A549 treated with AZD9567 at 1 μM for 4 hours (cell line): Measurements from ENCODE around the gene CLIP3. TPM values are rescaled to one million over a fixed set of nuclear protein-coding genes. Genes with fewer than 3 reads are reported as not detected.

Experiments
- total RNA-seq: library from RNA; stranded (reverse); fragments of 200-300 nt; extraction: Qiagen RNA extraction; gene quantifications from 5 replicates; pipeline ENCODE4 v1.2.3, GENCODE V29; 2022; ENCODE audit not compliant: insufficient read depth

The CLIP3 gene
- 1.0 to 1.4 TPM (median 1.2 TPM) in 4 of 5 replicates, not detected in the other for total RNA-seq

DNA sequence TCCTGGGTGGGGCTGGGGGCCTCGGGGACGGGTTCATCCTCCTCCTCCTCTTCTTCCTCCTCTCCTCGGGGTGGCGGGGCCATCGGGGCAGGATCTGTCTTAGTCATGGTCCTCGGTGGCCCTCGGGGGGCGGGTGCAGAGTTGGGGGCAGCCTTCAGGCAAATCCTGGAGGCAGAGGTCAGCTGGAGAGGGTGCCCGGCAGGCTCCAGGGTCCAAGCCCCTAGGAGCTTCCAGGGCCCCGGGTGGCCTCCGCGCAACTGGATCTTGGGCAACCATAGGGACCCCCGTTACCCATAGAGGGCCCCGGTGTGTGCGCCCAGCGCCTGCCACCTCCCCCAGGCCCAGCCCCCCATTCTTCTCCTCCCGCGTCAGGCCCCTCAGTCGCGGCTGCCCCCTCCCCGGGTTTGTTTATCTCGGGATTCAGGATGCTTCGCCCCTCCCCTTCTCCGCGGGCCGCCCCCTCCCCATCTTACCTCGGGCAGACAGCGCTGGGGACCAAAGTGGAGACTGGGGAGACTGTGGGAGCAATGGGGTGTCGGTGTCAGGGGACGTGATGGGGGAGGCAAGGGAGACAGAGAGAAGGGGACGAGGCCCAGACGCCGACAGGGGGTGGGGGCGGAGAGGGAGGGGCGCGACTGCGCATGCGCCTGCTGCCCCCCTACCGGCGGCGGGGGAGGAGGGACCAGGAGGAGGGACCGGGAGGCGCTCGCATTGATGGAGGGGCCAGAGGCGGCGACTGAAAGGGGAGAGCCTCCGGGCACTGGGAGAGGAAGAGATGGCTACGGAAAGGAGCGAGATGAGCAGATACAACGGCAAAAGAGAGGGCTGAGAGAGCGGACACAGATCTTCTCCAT is at the start of gene CLIP3:
Gene CLIP3, minus strand, starts transcription at position 623 of the 854 bp plus-strand sequence. Its CDS starts 516 bp downstream, at position 107.

DNA sequence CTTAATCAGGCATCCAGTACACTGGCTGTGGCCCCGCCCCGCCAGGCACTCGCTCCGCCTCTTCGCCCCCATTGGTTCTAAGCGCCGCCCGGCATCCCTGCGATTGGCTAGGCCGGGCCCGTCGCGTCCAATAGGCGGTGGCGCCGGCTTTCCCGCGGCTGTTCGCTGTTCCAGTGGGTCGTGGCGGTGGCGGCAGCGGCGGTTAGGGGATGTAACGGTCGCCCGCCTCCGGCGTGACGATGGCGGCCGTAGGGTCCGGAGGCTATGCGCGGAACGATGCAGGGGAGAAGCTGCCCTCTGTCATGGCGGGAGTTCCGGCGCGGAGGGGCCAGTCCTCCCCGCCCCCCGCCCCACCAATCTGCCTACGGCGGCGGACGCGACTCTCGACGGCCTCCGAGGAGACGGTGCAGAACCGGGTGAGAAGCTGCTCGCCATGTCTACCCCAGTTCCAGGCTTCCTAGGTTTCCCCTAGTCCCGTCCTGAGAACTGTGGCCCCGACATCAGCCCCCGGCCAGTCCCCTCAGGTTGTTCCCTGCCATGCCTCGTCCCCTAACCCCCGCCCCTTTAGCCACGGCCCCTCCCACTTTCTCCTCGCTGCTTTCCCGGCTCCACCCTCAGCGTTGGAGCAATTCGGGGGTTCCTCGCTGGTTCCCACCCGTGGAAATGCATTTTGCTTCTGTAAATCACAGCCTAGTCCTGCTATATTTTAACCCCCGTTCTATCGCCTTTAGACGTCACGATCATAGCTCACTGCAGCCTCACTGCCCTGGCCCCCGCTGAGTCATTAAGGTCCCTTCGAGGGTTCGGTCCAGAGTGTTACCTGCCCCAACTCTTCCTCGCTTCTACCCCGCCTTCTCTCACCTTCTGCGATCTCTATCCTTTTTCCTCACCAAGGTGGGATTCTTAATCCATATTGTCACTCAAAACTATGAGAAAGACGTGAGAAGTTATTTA is 22.3 kb upstream of the CLIP3 start, which contains the start of gene WDR62:
Gene WDR62, plus strand, starts transcription at position 165 of the 954 bp plus-strand sequence. Its CDS starts 75 bp downstream, at position 240.

DNA sequence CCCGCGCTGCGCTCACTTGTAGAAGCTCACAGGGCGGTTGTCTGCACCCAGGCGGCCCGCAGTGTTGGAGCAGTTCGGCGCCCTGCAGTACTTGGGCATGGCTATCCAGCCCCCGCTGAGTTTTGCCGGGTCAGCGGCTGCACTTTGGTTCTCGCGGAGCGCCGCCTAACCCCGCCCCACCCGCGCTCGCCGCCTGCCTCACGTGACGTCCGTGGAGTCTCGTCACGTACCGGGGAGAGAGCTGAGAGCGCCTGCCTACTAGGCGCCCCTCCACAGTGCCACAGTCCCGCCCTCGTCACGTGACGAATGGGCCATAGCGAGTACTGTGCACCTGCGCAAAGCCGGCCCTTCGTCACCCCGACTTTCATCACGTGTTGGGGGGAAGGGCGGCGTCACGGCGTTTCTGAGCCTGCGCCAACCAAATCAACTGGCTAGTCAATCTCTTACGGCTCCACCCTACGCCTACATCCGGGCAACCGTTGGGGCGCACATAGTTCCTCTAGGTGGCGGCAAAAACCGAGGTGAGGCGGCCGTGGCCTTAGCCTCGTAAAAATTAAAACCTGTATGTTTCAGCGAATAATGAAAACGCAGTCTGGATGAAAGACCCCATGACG is 21.6 kb upstream of the CLIP3 start, which contains the start of gene THAP8:
Gene THAP8, minus strand, starts transcription at position 167 of the 614 bp plus-strand sequence. Its CDS starts 68 bp downstream, at position 99.

DNA sequence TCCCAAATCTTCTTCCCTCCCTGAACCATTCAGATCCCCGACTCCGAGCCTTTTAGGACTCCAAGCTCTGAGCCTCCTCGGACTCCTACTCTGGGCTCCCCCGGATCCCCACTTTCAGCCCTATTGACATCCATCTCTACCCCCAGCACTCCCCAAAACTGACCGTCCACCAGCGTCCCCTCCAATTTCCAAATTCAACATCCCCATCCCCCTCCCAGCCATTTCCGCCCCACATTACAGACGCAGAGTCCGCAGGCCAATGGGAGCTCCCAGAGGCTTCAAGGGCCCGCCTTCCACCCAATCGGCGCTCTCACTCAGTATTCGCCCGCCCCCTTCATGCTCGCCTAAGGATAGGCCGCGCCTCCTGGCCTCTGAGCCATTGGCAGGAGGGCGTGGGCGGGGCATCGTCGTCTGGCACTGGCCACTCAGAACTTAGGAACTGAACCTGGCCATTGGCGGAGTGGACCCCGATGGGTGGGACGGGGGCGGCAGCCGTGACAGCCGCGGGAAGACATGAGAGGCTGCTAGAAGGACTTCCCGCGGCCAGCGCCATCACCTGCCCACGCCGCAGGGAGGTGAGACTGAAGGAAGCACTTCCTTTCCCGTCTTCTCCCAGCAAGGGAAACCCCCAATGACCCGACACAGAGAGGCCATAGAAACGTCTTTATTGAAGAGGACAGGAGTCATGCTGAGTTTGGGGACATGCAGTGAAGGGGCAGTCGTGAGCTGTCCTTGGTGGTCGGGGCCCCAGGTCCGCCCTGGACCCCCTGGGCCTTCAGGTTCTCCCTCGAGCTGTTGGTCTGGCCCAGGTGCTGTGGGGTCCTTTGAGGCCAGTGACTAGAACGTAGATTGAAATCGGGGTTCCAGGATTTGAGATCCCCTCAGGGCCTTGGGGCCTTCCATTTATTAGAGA is 18.4 kb downstream of the CLIP3 start, which contains the start of gene ALKBH6:
Gene ALKBH6, minus strand, starts transcription at position 202 of the 913 bp plus-strand sequence. CDS start 816 bp downstream, outside the sequence.

DNA sequence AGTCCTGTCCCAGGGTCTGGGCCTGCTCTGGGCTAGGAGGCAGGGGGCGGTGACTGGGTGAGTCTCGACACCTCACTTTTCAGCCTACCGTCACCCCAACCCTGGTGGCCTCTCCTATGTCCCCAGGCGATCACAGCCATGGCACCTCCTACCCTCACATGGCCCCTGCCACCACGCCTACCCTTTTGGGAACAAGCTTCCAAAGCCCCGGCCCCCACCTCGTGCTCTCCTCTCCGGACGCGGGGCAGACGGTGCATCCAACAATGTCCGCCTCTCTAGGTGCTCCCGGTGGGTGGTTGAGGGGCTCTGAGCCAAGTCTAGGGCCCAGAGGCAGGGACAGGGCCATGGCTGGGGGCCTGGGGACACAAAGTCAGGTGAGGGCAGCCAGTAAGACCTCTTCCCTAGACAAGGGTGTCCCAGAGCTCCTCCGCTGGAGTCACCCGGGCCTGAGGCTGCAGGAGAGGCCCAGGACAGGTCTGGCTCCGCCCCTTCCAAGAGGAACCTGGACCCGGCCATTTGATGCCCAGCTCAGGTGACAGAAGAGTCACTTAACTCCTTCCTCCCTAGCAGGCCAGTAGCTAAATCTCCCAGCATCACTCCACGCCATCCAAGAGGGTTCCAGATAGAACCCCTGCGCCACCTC is 24.2 kb downstream of the CLIP3 start, which contains the start of gene SYNE4:
Gene SYNE4, minus strand, starts transcription at position 478 of the 643 bp plus-strand sequence. Its CDS starts 132 bp downstream, at position 346.

GRCh38 chr19:35995048-35995993 is 37.4 kb downstream of the CLIP3 start, which contains the start of gene SDHAF1:
Gene SDHAF1 (plus strand): TSS chr19:35995188. CDS start chr19:35995275, 87 bp downstream.

Other genes starting within 250 kb of the CLIP3 start
- gene PRODH2, start 220.0 kb downstream of the CLIP3 start, total RNA-seq = 0.22 to 0.40 TPM (median 0.32 TPM) in 4 of 5 replicates, not detected in the other
- gene NPHS1, start 180.4 kb downstream of the CLIP3 start, total RNA-seq = 0.47 to 0.70 TPM (median 0.57 TPM) in 4 of 5 replicates, not detected in the other
- gene KIRREL2, start 176.0 kb downstream of the CLIP3 start, total RNA-seq = 0.39 to 0.61 TPM (median 0.49 TPM) in 4 of 5 replicates, not detected in the other
- 58.7 to 97.2 TPM (median 91.0 TPM) in 5 replicates for gene APLP1, start 164.3 kb downstream of the CLIP3 start, total RNA-seq
- gene NFKBID, start 132.3 kb downstream of the CLIP3 start, total RNA-seq = 3.0 to 9.9 TPM (median 8.2 TPM) in 5 replicates
- gene HCST, start 130.3 kb downstream of the CLIP3 start, total RNA-seq = 0.25 to 0.67 TPM (median 0.50 TPM) in 4 of 5 replicates, not detected in the other
- 0.17 TPM in 1 of 5 replicates, not detected in the others for gene TYROBP, start 124.6 kb downstream of the CLIP3 start, total RNA-seq
- 14.2 to 23.4 TPM (median 21.3 TPM) in 5 replicates for gene LRFN3, start 96.5 kb downstream of the CLIP3 start, total RNA-seq
- 25.6 to 52.9 TPM (median 51.2 TPM) in 5 replicates for gene SDHAF1, start 37.7 kb downstream of the CLIP3 start, total RNA-seq
- gene SYNE4, start 24.1 kb downstream of the CLIP3 start, total RNA-seq = 0.20 to 0.43 TPM (median 0.23 TPM) in 4 of 5 replicates, not detected in the other
- gene ALKBH6, start 18.7 kb downstream of the CLIP3 start, total RNA-seq = 22.8 to 29.3 TPM (median 23.7 TPM) in 5 replicates
- gene THAP8, start 21.4 kb upstream of the CLIP3 start, total RNA-seq = 7.1 to 7.9 TPM (median 7.8 TPM) in 5 replicates
- gene WDR62, start 22.0 kb upstream of the CLIP3 start, total RNA-seq = 20.3 to 30.6 TPM (median 28.8 TPM) in 5 replicates
- gene OVOL3, start 78.3 kb upstream of the CLIP3 start, total RNA-seq = 0.40 to 0.67 TPM (median 0.46 TPM) in 4 of 5 replicates, not detected in the other
- 242 to 283 TPM (median 265 TPM) in 5 replicates for gene POLR2I, start 82.0 kb upstream of the CLIP3 start, total RNA-seq
- 467 to 588 TPM (median 565 TPM) in 5 replicates for gene TBCB, start 82.6 kb upstream of the CLIP3 start, total RNA-seq
- gene CAPNS1, start 107.2 kb upstream of the CLIP3 start, total RNA-seq = 1,458 to 2,233 TPM (median 2,086 TPM) in 5 replicates
- not detected in 5 replicates for gene COX7A1, start 119.6 kb upstream of the CLIP3 start, total RNA-seq
- gene ZNF565, start 181.8 kb upstream of the CLIP3 start, total RNA-seq = 3.0 to 4.5 TPM (median 4.0 TPM) in 5 replicates
- gene ZNF146, start 182.2 kb upstream of the CLIP3 start, total RNA-seq = 109 to 148 TPM (median 112 TPM) in 5 replicates